ENCODE measurements around the gene PYY. TPM values are rescaled to one million over a fixed set of nuclear protein-coding genes. Genes with fewer than 3 reads are reported as not detected.

The PYY gene
- total and polyA plus RNA-seq, 10 of the 15 experiments (the other 5 are each of a cell fraction or from before 2014, with no cell fraction given), result 0.07 to 0.18 TPM; not detected in 8

- TF ChIP-seq JUND (IDR thresholded peaks at IDR 0.05; ENCODE audit: low read depth, low read length) (no peak), SP1 (IDR thresholded peaks at IDR 0.05; ENCODE audit: low read depth, low read length) (no peak)
Measured at GRCh38 chr17:43915559-43915958, 38.2 kb downstream of the PYY start (continued).

GRCh38 chr17:43914451-43914850 lies 39.3 kb downstream of the PYY start:
- no peaks in the 10 kb centered on the region for H3K27me3 ChIP-seq (replicated peaks in 1 of 2; ENCODE audit: control insufficient read depth in 2 of 2, insufficient read depth in 2 of 2, low read length in 1 of 2)
- POLR2A ChIA-PET, result no interaction called here
- RAD21 ChIA-PET (ENCODE audit: unreplicated experiment), result interaction anchor here (0.7 to 1.3 kb wide), 2 partner anchors 30 to 127 kb away, joined by 3 read pairs; no protein-coding TSS in a partner anchor

GRCh38 chr17:43913584-43913983 lies 40.2 kb downstream of the PYY start:
- SMC1A ChIA-PET (ENCODE audit: uncharacterized antibody, unreplicated experiment), result interaction anchor here (0.9 kb wide), 1 partner anchor 31 kb away, joined by 4 read pairs; no protein-coding TSS in a partner anchor
- Histone ChIP-seq H2AFZ (ENCODE audit: control insufficient read depth, low read depth, low read length) (no peak overlapping the region), H3K4me1 (ENCODE audit: control insufficient read depth, insufficient read depth, low read length) (peaks cover 8% of the 10 kb centered on the region), H4K20me1 (ENCODE audit: control insufficient read depth, insufficient read depth) (no peaks in the 10 kb centered on the region), H3K27ac (ENCODE audit: control insufficient read depth, insufficient read depth) (no peak overlapping the region), H3K4me3 (no peak overlapping the region), H3K27me3 (replicated peaks in 1 of 2; ENCODE audit: control insufficient read depth in 2 of 2, insufficient read depth in 2 of 2, low read length in 1 of 2) (no peaks in the 10 kb centered on the region; a peak in 1 of 4 replicates), H3K36me3 (ENCODE audit: control insufficient read depth in 2 of 2, insufficient read depth in 2 of 2, low read length in 1 of 2) (no peaks in the 10 kb centered on the region), H3K9ac (ENCODE audit: control insufficient read depth, insufficient read depth, low read length) (no peak overlapping the region), H3K4me2 (ENCODE audit: control insufficient read depth, insufficient read depth) (no peak overlapping the region), H3K79me2 (ENCODE audit: control insufficient read depth, insufficient read depth, low read length) (no peaks in the 10 kb centered on the region), H3K9me3 (replicated peaks; ENCODE audit: control insufficient read depth, insufficient read depth, low read length) (no peaks in the 10 kb centered on the region; the same call in 2 of the 3 replicates)
- no peak for ATAC-seq
- CTCF ChIA-PET, result interaction anchor here (0.8 to 1.5 kb wide), 5 partner anchors 9 to 255 kb away, joined by 3 to 14 read pairs (median 4); partner anchors contain the start of gene PPY
- in situ Hi-C loops (cut with MboI) (no loop called here), intact Hi-C loops (cut with micrococcal nuclease; ENCODE audit: unreplicated experiment) (no loop called here)
- POLR2A ChIA-PET, result no interaction called here
- DNase-seq (ENCODE audit: low read depth, low spot score), result no peak
- RAD21 ChIA-PET (ENCODE audit: unreplicated experiment), result interaction anchor here (1.3 kb wide), 1 partner anchor 30 kb away, joined by 3 read pairs; no protein-coding TSS in a partner anchor
- no TSS peak for BruUV-seq (replicated peaks)
- FAIRE-seq, result no peak
- 5% methylated on average over 6 of the region's 6 CpGs for WGBS (ENCODE audit: insufficient coverage, insufficient replicate concordance, low lambda C conversion rate, missing lambda C conversion rate)
- no peak for TF ChIP-seq PAX8 (IDR thresholded peaks at IDR 0.05)
- no peak for TF ChIP-seq MYC (IDR thresholded peaks at IDR 0.05; ENCODE audit: insufficient read depth, insufficient read length, insufficient replicate concordance, low read length, severe bottlenecking)
- no peak for TF ChIP-seq LARP7 (IDR thresholded peaks at IDR 0.05)
- TF ChIP-seq ZNF274 (IDR thresholded peaks at IDR 0.05; ENCODE audit: insufficient read depth, insufficient read length), result no peak
- no peak for TF ChIP-seq ESRRA (IDR thresholded peaks at IDR 0.05; ENCODE audit: low read length)
- TF ChIP-seq CEBPB (IDR thresholded peaks at IDR 0.05; ENCODE audit: borderline replicate concordance in 1 of 2, low read depth in 2 of 2, low read length in 2 of 2), result no peak
- no peak for TF ChIP-seq CHD4 (IDR thresholded peaks at IDR 0.05)
- TF ChIP-seq TBL1XR1 (IDR thresholded peaks at IDR 0.05; ENCODE audit: low read depth, low read length), result no peak
- no peak for TF ChIP-seq FOS (IDR thresholded peaks at IDR 0.05; ENCODE audit: borderline replicate concordance, extremely low read depth, insufficient read length)
- no peak for TF ChIP-seq RCOR1 (conservative IDR thresholded peaks at IDR 0.05; ENCODE audit: low read depth, low read length)
- no peak for TF ChIP-seq POU2F2 (IDR thresholded peaks at IDR 0.05; ENCODE audit: borderline replicate concordance, low read depth, low read length)
- no peak for TF ChIP-seq KAT2A (conservative IDR thresholded peaks at IDR 0.05; ENCODE audit: control insufficient read depth, low read depth, low read length)

More at GRCh38 chr17:43914451-43914850, 39.3 kb downstream of the PYY start:
- Histone ChIP-seq H3K27ac (ENCODE audit: control insufficient read depth, insufficient read depth) (no peak overlapping the region), H3K36me3 (ENCODE audit: control insufficient read depth in 2 of 2, insufficient read depth in 2 of 2, low read length in 1 of 2) (no peaks in the 10 kb centered on the region), H4K20me1 (ENCODE audit: control insufficient read depth, insufficient read depth) (no peaks in the 10 kb centered on the region), H3K9ac (ENCODE audit: control insufficient read depth, insufficient read depth, low read length) (no peak overlapping the region), H3K4me3 (no peak overlapping the region), H3K4me1 (ENCODE audit: control insufficient read depth, insufficient read depth, low read length) (peaks cover 8% of the 10 kb centered on the region), H2AFZ (ENCODE audit: control insufficient read depth, low read depth, low read length) (no peak overlapping the region), H3K4me2 (ENCODE audit: control insufficient read depth, insufficient read depth) (no peak overlapping the region), H3K9me3 (replicated peaks; ENCODE audit: control insufficient read depth, insufficient read depth, low read length) (no peaks in the 10 kb centered on the region; the same call in 2 of the 3 replicates), H3K79me2 (ENCODE audit: control insufficient read depth, insufficient read depth, low read length) (no peaks in the 10 kb centered on the region)
- no peak for DNase-seq (ENCODE audit: low read depth, low spot score)
- ChIA-PET SMC1A (ENCODE audit: uncharacterized antibody, unreplicated experiment) (interaction anchor here (0.9 kb wide), 1 partner anchor 30 kb away, joined by 4 read pairs; no protein-coding TSS in a partner anchor), CTCF (interaction anchor here (0.5 to 1.5 kb wide), 7 partner anchors 10 to 254 kb away, joined by 3 to 14 read pairs (median 4); partner anchors contain the start of gene PPY)
- TF ChIP-seq ZNF207 (IDR thresholded peaks at IDR 0.05; ENCODE audit: borderline replicate concordance) (no peak), SMARCA5 (IDR thresholded peaks at IDR 0.05) (no peak), BACH1 (IDR thresholded peaks at IDR 0.05; ENCODE audit: borderline replicate concordance) (no peak)
- WGBS (ENCODE audit: insufficient coverage, insufficient replicate concordance, low lambda C conversion rate, missing lambda C conversion rate), result 40% methylated on average over 2 of the region's 2 CpGs
- FAIRE-seq, result no peak
- ATAC-seq, result no peak
- intact Hi-C loops (cut with micrococcal nuclease; ENCODE audit: unreplicated experiment), result no loop called here
- BruUV-seq (replicated peaks), result no TSS peak
- in situ Hi-C loops (cut with MboI), result no loop called here

All from GM12878 (cell line).